Fibroblast of pulmonary artery (primary cell): ENCODE measurements around the gene GAREM2.
A peak's percentile ranks its signal among the peaks of the same experiment; 100 is the strongest.

ENCODE experiments used
- DNase-seq: peaks from one replicate; pipeline ENCODE4 v3.0.0-alpha.2; 2010; ENCODE audit warnings: low read depth
- H3K4me3 ChIP-seq: replicated peaks from 2 replicates; pipeline ENCODE4 v1.5.1; 2011; ENCODE audit warnings: low read depth, mild to moderate bottlenecking, control low read depth, low read length, moderate library complexity
- TF ChIP-seq, protein P1 (sequence below): IDR thresholded peaks from 2 replicates; pipeline ENCODE4 v1.5.1; 2011; ENCODE audit warnings: mild to moderate bottlenecking, control low read depth, low read length, inconsistent platforms; ENCODE audit errors: missing control alignments

GAREM2 gene

GRCh38 chr2:26230806-26231205 lies 57.9 kb downstream of the GAREM2 start:
- H3K4me3 ChIP-seq, result no peak overlapping the region
- TF ChIP-seq, protein P1, sequence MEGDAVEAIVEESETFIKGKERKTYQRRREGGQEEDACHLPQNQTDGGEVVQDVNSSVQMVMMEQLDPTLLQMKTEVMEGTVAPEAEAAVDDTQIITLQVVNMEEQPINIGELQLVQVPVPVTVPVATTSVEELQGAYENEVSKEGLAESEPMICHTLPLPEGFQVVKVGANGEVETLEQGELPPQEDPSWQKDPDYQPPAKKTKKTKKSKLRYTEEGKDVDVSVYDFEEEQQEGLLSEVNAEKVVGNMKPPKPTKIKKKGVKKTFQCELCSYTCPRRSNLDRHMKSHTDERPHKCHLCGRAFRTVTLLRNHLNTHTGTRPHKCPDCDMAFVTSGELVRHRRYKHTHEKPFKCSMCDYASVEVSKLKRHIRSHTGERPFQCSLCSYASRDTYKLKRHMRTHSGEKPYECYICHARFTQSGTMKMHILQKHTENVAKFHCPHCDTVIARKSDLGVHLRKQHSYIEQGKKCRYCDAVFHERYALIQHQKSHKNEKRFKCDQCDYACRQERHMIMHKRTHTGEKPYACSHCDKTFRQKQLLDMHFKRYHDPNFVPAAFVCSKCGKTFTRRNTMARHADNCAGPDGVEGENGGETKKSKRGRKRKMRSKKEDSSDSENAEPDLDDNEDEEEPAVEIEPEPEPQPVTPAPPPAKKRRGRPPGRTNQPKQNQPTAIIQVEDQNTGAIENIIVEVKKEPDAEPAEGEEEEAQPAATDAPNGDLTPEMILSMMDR, result no peak
- no peak for DNase-seq

- no peak for DNase-seq
- H3K4me3 ChIP-seq, result no peak overlapping the region
- TF ChIP-seq, protein P1, result peak; percentile 30
Observed at GRCh38 chr2:26235089-26235488, 62.2 kb downstream of the GAREM2 start.

DNA sequence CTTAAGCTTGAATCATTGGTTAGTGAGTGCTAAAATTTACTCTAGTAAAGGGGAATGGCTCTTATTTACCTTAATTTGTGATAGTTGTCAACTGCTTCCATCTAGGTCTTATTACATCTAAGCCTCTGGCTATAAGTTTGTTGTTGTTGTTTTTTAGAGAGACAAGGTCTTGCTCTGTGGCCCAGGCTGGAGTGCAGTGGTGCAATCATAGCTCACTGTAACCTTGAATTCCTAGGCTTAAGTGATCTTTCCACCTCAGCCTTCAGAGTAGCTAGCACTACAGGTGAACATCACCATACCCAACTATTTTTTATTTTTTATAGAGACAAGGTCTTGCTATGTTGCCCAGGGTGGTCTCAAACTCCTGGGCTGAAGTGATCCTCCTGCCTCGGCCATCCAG lies 65.0 kb downstream of the GAREM2 start:
- DNase-seq, result no peak
- TF ChIP-seq, protein P1, result no peak
- no peak overlapping the region for H3K4me3 ChIP-seq

DNA sequence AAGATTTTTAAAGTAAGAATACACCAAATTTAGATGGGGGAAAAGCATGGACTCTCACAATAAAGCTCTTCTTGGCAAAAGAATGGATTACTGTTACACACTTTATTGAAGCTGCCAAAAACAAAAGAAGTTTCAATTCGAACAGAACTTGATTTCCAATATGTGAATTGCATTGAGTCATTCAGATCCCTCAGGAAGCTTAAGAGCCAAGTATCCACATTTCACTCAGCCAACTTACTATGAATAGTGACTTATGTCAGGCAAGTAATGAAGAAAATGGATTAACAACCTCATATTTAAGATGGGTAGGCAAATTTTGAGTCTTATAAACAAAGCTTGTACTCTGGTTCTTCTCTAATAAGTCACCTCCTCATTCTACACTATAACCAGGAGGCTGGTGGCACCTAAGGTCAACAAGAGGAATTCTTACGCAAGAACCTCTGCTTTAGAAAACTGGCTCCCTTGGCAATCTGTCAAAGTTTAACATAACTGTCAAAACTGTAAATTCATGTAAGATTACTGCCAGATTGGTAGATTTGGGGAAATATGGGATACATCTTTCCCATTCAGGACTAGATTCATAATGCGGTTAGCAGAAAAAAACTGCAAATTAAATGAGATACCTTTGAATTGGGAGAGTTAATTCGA lies 65.5 kb downstream of the GAREM2 start:
- peak; percentile 46 for DNase-seq
- TF ChIP-seq, protein P1, result no peak
- H3K4me3 ChIP-seq, result no peak overlapping the region
